Endothelial cell of umbilical vein (primary cell): Measurements from ENCODE around the gene STXBP2. TPM values are rescaled to one million over a fixed set of nuclear protein-coding genes. Genes with fewer than 3 reads are reported as not detected.

Source experiments
- BruUV-seq: library from RNA; stranded (reverse); fragments of 400-500 nt; replicated peaks from 2 replicates; lab custom pipeline; 2021; lab: Mats Ljungman, UMichigan
- CTCF ChIA-PET: fragments of 300-600, 350-600 bp; sonication (Branson Sonifier 250); formaldehyde crosslinking; loops from one replicate; lab custom pipeline; 2021; ENCODE audit warnings: antibody characterized with exemption, inconsistent platforms; lab: Charles Lee
- POLR2A ChIA-PET: fragments of 300-600, 350-600 bp; sonication (Branson Sonifier 250); formaldehyde crosslinking; loops from one replicate; lab custom pipeline; 2021; ENCODE audit warnings: antibody characterized with exemption, inconsistent platforms; lab: Charles Lee
- DNase-seq: peaks from one replicate; pipeline ENCODE4 v3.0.0-alpha.2; 2011; ENCODE audit warnings: low read depth, low spot score
- FAIRE-seq: peaks from 2 replicates; lab custom pipeline; 2011; peaks lifted over from hg19 to GRCh38; lab: Jason Lieb, UNC
- H2AFZ ChIP-seq: 2 replicates; pipeline ENCODE4 v1.6.0; 2012; ENCODE audit warnings: low read depth, low read length, control low read depth, inconsistent platforms
- H3K27ac ChIP-seq: 2 replicates; pipeline ENCODE4 v1.5.1; 2011; ENCODE audit warnings: low read depth, mild to moderate bottlenecking, control low read depth, low read length, moderate library complexity; ENCODE audit not compliant: insufficient read depth
- H3K27me3 ChIP-seq, 2 experiments: 2 replicates each; pipeline versions ENCODE4 v1.6.0 to v1.6.1; 2011; ENCODE audit warnings: low read length in 2 of 2, mixed read lengths in 1 of 2; ENCODE audit not compliant: control insufficient read depth in 2 of 2, insufficient read depth in 2 of 2
- H3K36me3 ChIP-seq, 2 experiments: 2 replicates in 1 of 2; 3 replicates in 1 of 2; pipeline ENCODE4 v1.5.1; 2011; ENCODE audit warnings: low read length in 2 of 2, mild to moderate bottlenecking in 1 of 2, moderate library complexity in 1 of 2; ENCODE audit not compliant: control insufficient read depth in 2 of 2, insufficient read depth in 2 of 2; ENCODE audit errors: extremely low read depth in 1 of 2
- H3K4me1 ChIP-seq: 3 replicates; pipeline ENCODE4 v1.5.1; 2011; ENCODE audit warnings: mild to moderate bottlenecking, low read length; ENCODE audit not compliant: control insufficient read depth, insufficient read depth; ENCODE audit errors: extremely low read depth
- H3K4me2 ChIP-seq: 2 replicates; pipeline ENCODE4 v1.6.1; 2011; ENCODE audit warnings: low read length, control low read depth, mixed read lengths; ENCODE audit not compliant: insufficient read depth
- H3K4me3 ChIP-seq, 3 experiments: fragments of 200-600 bp in 1 of 3; sonication (generic), shearing (Covaris generic) in 1 of 3; replicated peaks in 1 of 3; 2 replicates each; pipeline ENCODE4 v1.5.1; 2011 to 2016; ENCODE audit warnings: control low read depth in 3 of 3, low read length in 3 of 3, mild to moderate bottlenecking in 2 of 3, inconsistent platforms in 1 of 3, low read depth in 1 of 3, moderate library complexity in 1 of 3; ENCODE audit not compliant: insufficient read depth in 1 of 3
- H3K79me2 ChIP-seq: 2 replicates; pipeline ENCODE4 v1.6.0; 2012; ENCODE audit warnings: low read length, inconsistent platforms; ENCODE audit not compliant: control insufficient read depth, insufficient read depth
- H3K9ac ChIP-seq: replicated peaks from 2 replicates; pipeline ENCODE3; 2011; ENCODE audit warnings: low read length, control low read depth; ENCODE audit not compliant: insufficient read depth; ENCODE audit errors: extremely low read depth
- H3K9me1 ChIP-seq: replicated peaks from 3 replicates; pipeline ENCODE4 v1.6.0; 2011; ENCODE audit warnings: mild to moderate bottlenecking, low read length; ENCODE audit not compliant: control insufficient read depth, insufficient read depth; ENCODE audit errors: extremely low read depth
- H3K9me3 ChIP-seq: replicated peaks from 2 replicates; pipeline ENCODE4 v1.5.1; 2012; ENCODE audit warnings: low read length, inconsistent platforms; ENCODE audit not compliant: control insufficient read depth, insufficient read depth
- H4K20me1 ChIP-seq: replicated peaks from 2 replicates; pipeline ENCODE3; 2011; ENCODE audit warnings: mild to moderate bottlenecking, low read length; ENCODE audit not compliant: control insufficient read depth, insufficient read depth; ENCODE audit errors: extremely low read depth
- CTCF ChIP-seq, 2 donors: IDR thresholded peaks; 1 replicate in 1 of 2; 2 replicates in 1 of 2; pipeline ENCODE4 v1.5.1; 2011; ENCODE audit warnings: low read length in 2 of 2, mild to moderate bottlenecking in 2 of 2, moderate library complexity in 2 of 2, control low read depth in 1 of 2, inconsistent platforms in 1 of 2, low read depth in 1 of 2; ENCODE audit not compliant: insufficient read depth in 1 of 2; ENCODE audit errors: extremely low read depth in 1 of 2
- EZH2 ChIP-seq: IDR thresholded peaks from 2 replicates; pipeline ENCODE4 v1.6.1; 2012; ENCODE audit warnings: borderline replicate concordance, low read depth, mild to moderate bottlenecking, moderate library complexity, low read length, inconsistent platforms; ENCODE audit not compliant: severe bottlenecking
- FOS ChIP-seq: IDR thresholded peaks from 2 replicates; pipeline ENCODE4 v1.6.1; 2011; ENCODE audit warnings: mild to moderate bottlenecking, low read length, moderate library complexity, borderline replicate concordance; ENCODE audit not compliant: insufficient read depth
- GATA2 ChIP-seq: IDR thresholded peaks from 2 replicates; pipeline ENCODE4 v1.7.0; 2011; ENCODE audit warnings: low read depth, mild to moderate bottlenecking, moderate library complexity, mixed read lengths, low read length; ENCODE audit not compliant: insufficient read length, insufficient read depth
- MAX ChIP-seq: IDR thresholded peaks from 2 replicates; pipeline ENCODE4 v1.6.1; 2011; ENCODE audit not compliant: insufficient read depth, insufficient read length
- MYC ChIP-seq: IDR thresholded peaks from one replicate; pipeline ENCODE4 v1.6.1; 2011; ENCODE audit warnings: mild to moderate bottlenecking, low read depth, low read length
- POLR2AphosphoS5 ChIP-seq: IDR thresholded peaks from 2 replicates; pipeline ENCODE4 v1.6.1; 2012; ENCODE audit warnings: low read depth, mild to moderate bottlenecking, control low read depth, low read length, moderate library complexity; ENCODE audit not compliant: insufficient read depth
- dilution Hi-C: fragments of 300-500 bp; cut with MboI; formaldehyde crosslinking; loops from one replicate; pipeline ENCODE4 v1.15.0; 2019; ENCODE audit warnings: low sequenced_read_pairs; ENCODE audit not compliant: extremely low pct_ligation_motif_present
- intact Hi-C: fragments of 100-400 bp; cut with micrococcal nuclease; formaldehyde crosslinking; loops from one replicate; pipeline ENCODE4 v1.10.0; 2022
- polyA plus RNA-seq, 4 experiments: library from polyadenylated mRNA; depleted of rRNA in 3 of 4; stranded (reverse) in 3 of 4; unstranded in 1 of 4; fragments of >200 nt; gene quantifications; 2 replicates each; pipeline versions ENCODE4 v1.2.1 to v1.2.3, GENCODE V29; 2011 to 2012; ENCODE audit warnings: missing spikeins in 1 of 4
- total RNA-seq: library from RNA; stranded (reverse); gene quantifications from 2 replicates; pipeline ENCODE4 v1.2.3, GENCODE V29; 2021

The STXBP2 gene
- total and polyA plus RNA-seq, 2 donors (not counting 3 experiments of a cell fraction or from before 2014, with no cell fraction given): 70.0 to 105 TPM

GRCh38 chr19:7645163-7645562, 8.3 kb downstream of the STXBP2 start:
- no peaks in the 10 kb centered on the region for H3K79me2 ChIP-seq
- H2AFZ ChIP-seq: no peak overlapping the region
- BruUV-seq: no TSS peak
- H3K9me1 ChIP-seq: no peaks in the 10 kb centered on the region
- intact Hi-C loops (no loop called here), dilution Hi-C loops (no loop called here)
- H3K27ac ChIP-seq: no peak overlapping the region
- no peak overlapping the region for H3K4me3 ChIP-seq
- TF ChIP-seq MYC (no peak), EZH2 (no peak), POLR2AphosphoS5 (no peak), GATA2 (no peak), MAX (no peak), CTCF (IDR thresholded peaks at IDR 0.05; ENCODE audit: extremely low read depth in 1 of 2, insufficient read depth in 1 of 2, low read depth in 1 of 2, low read length in 2 of 2) (no peak), FOS (no peak)
- ChIA-PET CTCF (interaction anchor here (1.2 kb wide), 1 partner anchor 36 kb away, joined by 4 read pairs; the partner anchor contains the start of gene TRAPPC5), POLR2A (no interaction called here)
- DNase-seq: no peak
- no peaks in the 10 kb centered on the region for H4K20me1 ChIP-seq
- H3K36me3 ChIP-seq: no peaks in the 10 kb centered on the region
- H3K9ac ChIP-seq: no peak overlapping the region
- no peak overlapping the region for H3K4me2 ChIP-seq
- H3K4me1 ChIP-seq: no peaks in the 10 kb centered on the region
- H3K9me3 ChIP-seq: no peaks in the 10 kb centered on the region
- no peaks in the 10 kb centered on the region for H3K27me3 ChIP-seq
- FAIRE-seq: no peak
